Measurements from ENCODE around the gene ZBTB38. TPM values are rescaled to one million over a fixed set of nuclear protein-coding genes. Genes with fewer than 3 reads are reported as not detected.

ZBTB38 gene
- total and polyA plus RNA-seq, 8 donors, result 5.3 to 253 (median 41.0) TPM

- DNase-seq, result no peak
- no peak overlapping the region for H3K27ac ChIP-seq
- H3K36me3 ChIP-seq, result no peaks in the 10 kb centered on the region
- WGBS, 5 donors, result 89 to 98% (median 93%) methylated on average over 3 of the region's 3 CpGs
- TF ChIP-seq POLR2A (IDR thresholded peaks at IDR 0.05) (no peak), POLR2AphosphoS5 (IDR thresholded peaks at IDR 0.05) (no peak), EP300 (IDR thresholded peaks at IDR 0.05) (no peak)
- TF ChIP-seq, protein P1, sequence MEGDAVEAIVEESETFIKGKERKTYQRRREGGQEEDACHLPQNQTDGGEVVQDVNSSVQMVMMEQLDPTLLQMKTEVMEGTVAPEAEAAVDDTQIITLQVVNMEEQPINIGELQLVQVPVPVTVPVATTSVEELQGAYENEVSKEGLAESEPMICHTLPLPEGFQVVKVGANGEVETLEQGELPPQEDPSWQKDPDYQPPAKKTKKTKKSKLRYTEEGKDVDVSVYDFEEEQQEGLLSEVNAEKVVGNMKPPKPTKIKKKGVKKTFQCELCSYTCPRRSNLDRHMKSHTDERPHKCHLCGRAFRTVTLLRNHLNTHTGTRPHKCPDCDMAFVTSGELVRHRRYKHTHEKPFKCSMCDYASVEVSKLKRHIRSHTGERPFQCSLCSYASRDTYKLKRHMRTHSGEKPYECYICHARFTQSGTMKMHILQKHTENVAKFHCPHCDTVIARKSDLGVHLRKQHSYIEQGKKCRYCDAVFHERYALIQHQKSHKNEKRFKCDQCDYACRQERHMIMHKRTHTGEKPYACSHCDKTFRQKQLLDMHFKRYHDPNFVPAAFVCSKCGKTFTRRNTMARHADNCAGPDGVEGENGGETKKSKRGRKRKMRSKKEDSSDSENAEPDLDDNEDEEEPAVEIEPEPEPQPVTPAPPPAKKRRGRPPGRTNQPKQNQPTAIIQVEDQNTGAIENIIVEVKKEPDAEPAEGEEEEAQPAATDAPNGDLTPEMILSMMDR (IDR thresholded peaks at IDR 0.05), result no peak
- no peak overlapping the region for H3K4me3 ChIP-seq
- intact Hi-C loops (cut with DNase I; ENCODE audit: low total_unique reads), result no loop called here
- no peaks in the 10 kb centered on the region for H3K27me3 ChIP-seq
- no peaks in the 10 kb centered on the region for H3K9me3 ChIP-seq
- H3K4me1 ChIP-seq, result peaks cover 0 to 13% (median 5%) of the 10 kb centered on the region in 4 donors
These were observed 38.1 kb upstream of the ZBTB38 start for GRCh38 chr3:141330235-141330634.

DNA sequence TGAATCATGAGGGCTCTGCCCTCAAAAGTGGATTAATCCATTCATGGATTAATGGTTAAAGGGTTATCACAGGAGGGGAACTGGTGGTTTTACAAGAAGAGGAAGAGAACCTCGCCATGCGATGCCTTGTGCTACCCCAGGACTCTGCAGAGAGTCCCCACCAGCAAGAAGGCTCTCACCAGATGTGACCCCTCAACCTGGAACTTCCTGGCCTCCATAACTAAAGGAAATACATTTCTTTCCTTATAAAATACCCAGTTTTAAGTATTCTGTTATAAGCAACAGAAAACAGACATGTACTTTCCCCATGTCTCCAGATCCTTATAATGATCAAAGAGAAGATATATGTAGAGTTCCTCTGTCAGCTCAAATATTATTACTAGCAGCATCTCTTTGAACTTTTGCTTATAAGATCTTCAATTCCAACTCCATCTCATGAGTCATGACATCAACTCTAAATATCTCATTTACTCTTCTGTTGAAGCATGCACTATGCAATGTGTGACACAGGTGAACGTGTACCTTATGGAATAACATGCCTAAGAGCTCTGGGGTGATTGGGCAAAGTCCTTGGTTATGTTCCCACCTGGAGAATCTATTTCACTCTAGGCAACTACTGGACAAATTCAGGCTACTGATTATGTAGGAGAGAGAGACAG is 37.5 kb upstream of the ZBTB38 start:
- Histone ChIP-seq H3K27me3 (no peaks in the 10 kb centered on the region), H3K36me3 (no peaks in the 10 kb centered on the region), H3K4me1 (peaks cover 0 to 12% (median 4%) of the 10 kb centered on the region in 4 donors), H3K4me3 (no peak overlapping the region), H3K27ac (no peak overlapping the region), H3K9me3 (no peaks in the 10 kb centered on the region)
- intact Hi-C loops (cut with DNase I; ENCODE audit: low total_unique reads), result no loop called here
- TF ChIP-seq POLR2A (IDR thresholded peaks at IDR 0.05) (no peak), EP300 (IDR thresholded peaks at IDR 0.05) (no peak), POLR2AphosphoS5 (IDR thresholded peaks at IDR 0.05) (no peak)
- TF ChIP-seq, protein P1 (IDR thresholded peaks at IDR 0.05), result no peak
- DNase-seq, result no peak
- WGBS, 5 donors, result 86 to 95% (median 88%) methylated on average over 3 of the region's 3 CpGs

- Histone ChIP-seq H3K4me1 (peaks cover 0 to 4% (median under 1%) of the 10 kb centered on the region in 4 donors), H3K9me3 (no peaks in the 10 kb centered on the region), H3K36me3 (no peaks in the 10 kb centered on the region), H3K4me3 (no peak overlapping the region), H3K27me3 (no peaks in the 10 kb centered on the region), H3K27ac (peak overlapping the region in 1 of 5 donors; percentile 22)
- TF ChIP-seq, protein P1 (IDR thresholded peaks at IDR 0.05), result no peak
- peak in 1 of 3 donors; percentile 20 for TF ChIP-seq POLR2AphosphoS5 (IDR thresholded peaks at IDR 0.05)
- no peak for DNase-seq
- WGBS, 5 donors, result 66 to 75% (median 71%) methylated on average over 9 of the region's 9 CpGs
- intact Hi-C loops (cut with DNase I; ENCODE audit: low total_unique reads), result no loop called here
These were observed 36.7 kb upstream of the ZBTB38 start for GRCh38 chr3:141331377-141332318.

- intact Hi-C loops (cut with DNase I; ENCODE audit: low total_unique reads), result no loop called here
- no peak for TF ChIP-seq POLR2AphosphoS5 (IDR thresholded peaks at IDR 0.05)
- TF ChIP-seq EP300 (IDR thresholded peaks at IDR 0.05), result no peak
- TF ChIP-seq POLR2A (IDR thresholded peaks at IDR 0.05), result no peak
- TF ChIP-seq, protein P1 (IDR thresholded peaks at IDR 0.05), result no peak
- no peaks in the 10 kb centered on the region for H3K4me1 ChIP-seq
- no peaks in the 10 kb centered on the region for H3K27me3 ChIP-seq
- no peak overlapping the region for H3K4me3 ChIP-seq
- H3K27ac ChIP-seq, result peak overlapping the region in 1 of 5 donors; percentile 22
- H3K9me3 ChIP-seq, result no peaks in the 10 kb centered on the region
- H3K36me3 ChIP-seq, result no peaks in the 10 kb centered on the region
- 43 to 75% (median 60%) methylated on average over 5 of the region's 5 CpGs for WGBS, 5 donors
- DNase-seq, result no peak
These were observed 35.9 kb upstream of the ZBTB38 start for GRCh38 chr3:141332416-141332815.
